Spleen (tissue), 11 donors: ENCODE data around the gene PPP1R15B. TPM values are rescaled to one million over a fixed set of nuclear protein-coding genes. Genes with fewer than 3 reads are reported as not detected.

ENCODE experiments used
- DNase-seq: peaks from one replicate; pipeline ENCODE4 v3.0.0-alpha.2; 2020
- H3K27ac ChIP-seq, 8 donors: fragments of 200-600 bp; sonication (generic) in 7 of 8; 1 replicate in 4 of 8; 2 replicates in 4 of 8; pipeline versions ENCODE4 v1.5.0 to v1.8.0; 2016 to 2021; ENCODE audit warnings: inconsistent platforms in 4 of 8, mild to moderate bottlenecking in 4 of 8, moderate library complexity in 1 of 8
- H3K27me3 ChIP-seq, 7 donors: fragments of 200-600 bp; sonication (generic) in 6 of 7; replicated peaks in 1 of 7; 1 replicate in 4 of 7; 2 replicates in 3 of 7; pipeline versions ENCODE4 v1.5.0 to v1.8.0; 2016 to 2021; ENCODE audit warnings: inconsistent platforms in 3 of 7, mild to moderate bottlenecking in 1 of 7
- H3K36me3 ChIP-seq, 6 donors: fragments of 200-600 bp; sonication (generic) in 5 of 6; 1 replicate in 4 of 6; 2 replicates in 2 of 6; pipeline versions ENCODE4 v1.5.0 to v1.8.0; 2016 to 2021; ENCODE audit warnings: inconsistent platforms in 2 of 6
- H3K4me1 ChIP-seq, 6 donors: fragments of 200-600 bp; sonication (generic) in 5 of 6; 1 replicate in 3 of 6; 2 replicates in 3 of 6; pipeline versions ENCODE4 v1.5.0 to v1.8.0; 2016 to 2021; ENCODE audit warnings: inconsistent platforms in 3 of 6
- H3K4me3 ChIP-seq, 8 donors: fragments of 200-600 bp; sonication (generic) in 7 of 8; 1 replicate in 4 of 8; 2 replicates in 4 of 8; pipeline versions ENCODE4 v1.5.0 to v1.8.0; 2016 to 2021; ENCODE audit warnings: inconsistent platforms in 4 of 8, mild to moderate bottlenecking in 4 of 8, moderate library complexity in 2 of 8
- H3K9me3 ChIP-seq, 8 donors: fragments of 200-600 bp; sonication (generic) in 7 of 8; 1 replicate in 4 of 8; 2 replicates in 4 of 8; pipeline versions ENCODE4 v1.5.0 to v1.8.0; 2016 to 2021; ENCODE audit warnings: inconsistent platforms in 4 of 8
- CTCF ChIP-seq, 11 experiments: fragments of 200-600 bp in 7 of 11; fragments of 450-650 bp in 4 of 11; sonication (generic) in 4 of 11; IDR thresholded peaks in 8 of 11; conservative IDR thresholded peaks in 3 of 11; 1 replicate in 7 of 11; 2 replicates in 4 of 11; pipeline versions ENCODE4 v1.4.0 to v1.8.0; 2016 to 2021; ENCODE audit warnings: antibody characterized with exemption in 11 of 11, inconsistent platforms in 4 of 11, mild to moderate bottlenecking in 1 of 11
- POLR2A ChIP-seq, 3 donors: fragments of 450-650 bp; IDR thresholded peaks; one replicate each; pipeline ENCODE4 v1.5.1; 2017; ENCODE audit warnings: antibody characterized with exemption in 3 of 3, mild to moderate bottlenecking in 1 of 3
- POLR2AphosphoS5 ChIP-seq, 3 donors: sonication (generic); formaldehyde crosslinking; IDR thresholded peaks; one replicate each; pipeline ENCODE4 v1.5.1; 2017; ENCODE audit warnings: antibody characterized with exemption in 3 of 3
- WGBS, 5 donors: extraction: QIAGEN DNeasy Blood & Tissue Kit in 3 of 5; methylation state at CpG; one replicate each; pipeline versions ENCODE4 v1.1.5 to v1.1.7; 2013 to 2018; 5-methylcytosine and 5-hydroxymethylcytosine counted together
- intact Hi-C: fragments of 100-400 bp; cut with DNase I; formaldehyde crosslinking; loops from one replicate; pipeline ENCODE4 v1.15.0; 2023; ENCODE audit warnings: low total_unique reads
- polyA plus RNA-seq, 3 donors: library from polyadenylated mRNA; stranded (reverse); fragments of 200-250 nt; gene quantifications; one replicate each; pipeline ENCODE4 v1.2.1, GENCODE V29; 2013
- total RNA-seq, 7 donors: library from RNA; depleted of rRNA in 3 of 7; stranded (reverse); fragments of >200 nt in 3 of 7; fragmentation: NEBNext Ultra II Directional in 4 of 7; extraction: Animal tissue kit (Norgen Biotek cat#: 25700) in 4 of 7; gene quantifications; one replicate each; pipeline versions ENCODE4 v1.1.0 to v1.2.1, GENCODE V29; 2016 to 2021
- donor health status: healthy with polysubstance abuse.
- donor health status: DM: no; HTN: no; CAD: no; lungs with moderate emphysema.
- donor health status: DM: no; HTN: no; CAD: no.
- donor health status: Bipolar disorder and iron deficiency.
- donor health status: healthy.
- donor health status: DM: no; HTN: no; CAD: no.
- donor health status: DM: yes; HTN: yes; CAD: no.

PPP1R15B gene
- total and polyA plus RNA-seq, 10 donors: 10.8 to 73.1 (median 57.8) TPM

- intact Hi-C loops: no loop called here
- Histone ChIP-seq H3K9me3 (no peaks in the 10 kb centered on the region), H3K36me3 (no peaks in the 10 kb centered on the region), H3K27me3 (peaks cover 0 to 36% (median 3%) of the 10 kb centered on the region in 7 donors), H3K4me3 (no peak overlapping the region), H3K4me1 (peaks cover 0 to 20% (median 5%) of the 10 kb centered on the region in 6 donors), H3K27ac (no peak overlapping the region)
- DNase-seq: no peak
- TF ChIP-seq CTCF (IDR thresholded peaks at IDR 0.05 in 8 of 11, conservative IDR thresholded peaks at IDR 0.05 in 3 of 11) (no peak), POLR2A (IDR thresholded peaks at IDR 0.05) (no peak), POLR2AphosphoS5 (IDR thresholded peaks at IDR 0.05) (no peak)
- 74 to 84% (median 81%) methylated on average over 5 of the region's 5 CpGs for WGBS, 5 donors
Measured at GRCh38 chr1:204383163-204383904, 28.3 kb downstream of the PPP1R15B start.

GRCh38 chr1:204382714-204383083 lies 28.9 kb downstream of the PPP1R15B start:
- peaks cover 0 to 26% (median 11%) of the 10 kb centered on the region in 6 donors for H3K4me1 ChIP-seq
- no peaks in the 10 kb centered on the region for H3K36me3 ChIP-seq
- intact Hi-C loops: no loop called here
- peak overlapping the region in 5 of 8 donors; percentile 3 to 61 (median 20) for H3K4me3 ChIP-seq
- no peak for TF ChIP-seq POLR2A (IDR thresholded peaks at IDR 0.05)
- no peak for TF ChIP-seq POLR2AphosphoS5 (IDR thresholded peaks at IDR 0.05)
- TF ChIP-seq CTCF (IDR thresholded peaks at IDR 0.05 in 8 of 11, conservative IDR thresholded peaks at IDR 0.05 in 3 of 11): no peak
- DNase-seq: no peak
- no peaks in the 10 kb centered on the region for H3K9me3 ChIP-seq
- peak overlapping the region in 1 of 8 donors; percentile 23 for H3K27ac ChIP-seq
- peaks cover 0 to 43% (median 9%) of the 10 kb centered on the region in 7 donors for H3K27me3 ChIP-seq
- 41 to 83% (median 78%) methylated on average over 2 of the region's 2 CpGs for WGBS, 5 donors

- TF ChIP-seq POLR2A (IDR thresholded peaks at IDR 0.05): no peak
- TF ChIP-seq CTCF (IDR thresholded peaks at IDR 0.05 in 8 of 11, conservative IDR thresholded peaks at IDR 0.05 in 3 of 11): no peak
- no peak for TF ChIP-seq POLR2AphosphoS5 (IDR thresholded peaks at IDR 0.05)
- Histone ChIP-seq H3K36me3 (no peaks in the 10 kb centered on the region), H3K9me3 (no peaks in the 10 kb centered on the region), H3K4me3 (no peak overlapping the region), H3K27ac (no peak overlapping the region), H3K4me1 (peaks cover 0 to 40% (median 17%) of the 10 kb centered on the region in 6 donors), H3K27me3 (peaks cover 0 to 66% (median 27%) of the 10 kb centered on the region in 7 donors)
- 75 to 92% (median 86%) methylated on average over 8 of the region's 8 CpGs for WGBS, 5 donors
- no peak for DNase-seq
- intact Hi-C loops: no loop called here
Measured at GRCh38 chr1:204380293-204380831, 31.3 kb downstream of the PPP1R15B start.
